HG02759 (cell line): ENCODE measurements around the gene OGG1.

Source experiments
- ATAC-seq: cut with Tn5 transposase; IDR thresholded peaks from one replicate; pipeline ENCODE4 v1.9.1; 2021; ENCODE audit warnings: mild to moderate bottlenecking, moderate library complexity; ENCODE audit not compliant: unreplicated experiment

Gene OGG1

GRCh38 chr3:9727041-9727595, 22.6 kb upstream of the OGG1 start:
- no peak for ATAC-seq

- no peak for ATAC-seq
Measured at GRCh38 chr3:9727743-9728142, 22.0 kb upstream of the OGG1 start.

- no peak for ATAC-seq
Measured at GRCh38 chr3:9729419-9729818, 20.3 kb upstream of the OGG1 start.

GRCh38 chr3:9730657-9731205, 19.0 kb upstream of the OGG1 start:
- ATAC-seq, result peak; percentile 40

- peak; percentile 95 for ATAC-seq
Measured at GRCh38 chr3:9731206-9732079, 18.3 kb upstream of the OGG1 start, which contains the start of gene BRPF1. TSS of gene BRPF1 (plus strand) at chr3:9731735. CDS start at chr3:9734141, 2,406 bp downstream.

GRCh38 chr3:9732080-9732739, 17.5 kb upstream of the OGG1 start:
- peak; percentile 10 for ATAC-seq

- ATAC-seq, result no peak
Measured at GRCh38 chr3:9732740-9733115, 17.0 kb upstream of the OGG1 start.

- no peak for ATAC-seq
Measured at GRCh38 chr3:9736831-9737230, 12.9 kb upstream of the OGG1 start.

GRCh38 chr3:9739181-9739580, 10.6 kb upstream of the OGG1 start:
- ATAC-seq, result no peak

GRCh38 chr3:9742560-9742959, 7.2 kb upstream of the OGG1 start:
- no peak for ATAC-seq

GRCh38 chr3:9743548-9743947, 6.2 kb upstream of the OGG1 start:
- ATAC-seq, result no peak

- ATAC-seq, result no peak
Measured at GRCh38 chr3:9744162-9744561, 5.6 kb upstream of the OGG1 start.

- no peak for ATAC-seq
Measured at GRCh38 chr3:9745521-9745920, 4.2 kb upstream of the OGG1 start.

GRCh38 chr3:9746330-9746729, 3.4 kb upstream of the OGG1 start:
- no peak for ATAC-seq

- ATAC-seq, result no peak
Measured at GRCh38 chr3:9747267-9747666, 2.5 kb upstream of the OGG1 start.

GRCh38 chr3:9748031-9748430, 1.7 kb upstream of the OGG1 start:
- no peak for ATAC-seq

GRCh38 chr3:9749296-9749644, 482 bp upstream of the OGG1 start:
- no peak for ATAC-seq

- no peak for ATAC-seq
Measured at GRCh38 chr3:9750556-9751411, 1.0 kb downstream of the OGG1 start.

GRCh38 chr3:9754678-9755077, 4.9 kb downstream of the OGG1 start:
- ATAC-seq, result no peak

GRCh38 chr3:9757427-9757826, 7.7 kb downstream of the OGG1 start:
- ATAC-seq, result no peak
